K562 (cell line): Measurements from ENCODE around the gene STAT4. TPM values are rescaled to one million over a fixed set of nuclear protein-coding genes. Genes with fewer than 3 reads are reported as not detected.

Experiments used
- ATAC-seq: fragments of 200-7000 bp; cut with Tn5 transposase; 3 replicates; pipeline ENCODE4 v1.9.1; 2020; ENCODE audit warnings: moderate library complexity
- BruUV-seq: library from RNA; stranded (reverse); fragments of 400-500 nt; replicated peaks from 2 replicates; lab custom pipeline; 2021; lab: Mats Ljungman, UMichigan
- CTCF ChIA-PET: fragments of 300-600 bp; formaldehyde crosslinking; extraction: SDS; loops from one replicate; lab custom pipeline; 2021; ENCODE audit warnings: low intra/inter-chr PET ratio; lab: Yijun Ruan, JAX
- POLR2A ChIA-PET: fragments of 300-600, 350-650 bp; sonication (Branson Sonifier 250); formaldehyde crosslinking; extraction: SDS; loops from one replicate; lab custom pipeline; 2021; ENCODE audit warnings: antibody characterized with exemption, inconsistent platforms; lab: Yijun Ruan, JAX
- DNase-seq, 4 experiments: peaks; one replicate each; pipeline versions ENCODE4 v3.0.0 to v3.0.0-alpha.2; 2011 to 2018; ENCODE audit warnings: low spot score in 3 of 4, mixed read lengths in 3 of 4; ENCODE audit errors: extremely low read depth in 1 of 4
- FAIRE-seq: peaks from 2 replicates; lab custom pipeline; 2011; peaks lifted over from hg19 to GRCh38; lab: Jason Lieb, UNC
- H2AFZ ChIP-seq: 2 replicates; pipeline ENCODE4 v1.6.0; 2011; ENCODE audit warnings: low read depth, low read length, control low read depth, inconsistent platforms
- H3K27ac ChIP-seq: fragments of 200-600 bp; 3 replicates; pipeline ENCODE4 v1.8.0; 2011; ENCODE audit warnings: low read depth, mild to moderate bottlenecking, control low read depth, inconsistent platforms, low read length, moderate library complexity, mixed read lengths; ENCODE audit errors: extremely low read depth
- H3K27me3 ChIP-seq, 2 experiments: fragments of 300-600 bp in 1 of 2; 2 replicates in 1 of 2; 3 replicates in 1 of 2; pipeline versions ENCODE4 v1.6.0 to v1.8.0; 2011; ENCODE audit warnings: inconsistent platforms in 2 of 2, low read length in 2 of 2, mild to moderate bottlenecking in 1 of 2, mixed read lengths in 1 of 2, moderate library complexity in 1 of 2; ENCODE audit not compliant: control insufficient read depth in 2 of 2, insufficient read depth in 2 of 2
- H3K36me3 ChIP-seq: fragments of 300-600 bp; 3 replicates; pipeline ENCODE4 v1.8.0; 2011; ENCODE audit warnings: mild to moderate bottlenecking, low read length, inconsistent platforms; ENCODE audit not compliant: control insufficient read depth, insufficient read depth
- H3K4me1 ChIP-seq, 2 experiments: fragments of 200-600 bp in 1 of 2; replicated peaks in 1 of 2; 2 replicates in 1 of 2; 3 replicates in 1 of 2; pipeline versions ENCODE4 v1.5.1 to v1.8.0; 2011; ENCODE audit warnings: inconsistent platforms in 2 of 2, low read length in 2 of 2, mild to moderate bottlenecking in 1 of 2, mixed read lengths in 1 of 2, moderate library complexity in 1 of 2; ENCODE audit not compliant: control insufficient read depth in 2 of 2, insufficient read depth in 2 of 2
- H3K4me2 ChIP-seq: 2 replicates; pipeline ENCODE4 v1.6.1; 2011; ENCODE audit warnings: low read length, control low read depth, inconsistent platforms, mixed read lengths; ENCODE audit not compliant: insufficient read depth
- H3K4me3 ChIP-seq: fragments of 200-600 bp; sonication (generic), shearing (Covaris generic); 2 replicates; pipeline ENCODE4 v1.5.1; 2016; ENCODE audit warnings: control low read depth, inconsistent platforms
- H3K79me2 ChIP-seq: fragments of 200-600 bp; 3 replicates; pipeline ENCODE4 v1.8.0; 2011; ENCODE audit warnings: low read length, inconsistent platforms; ENCODE audit not compliant: control insufficient read depth, insufficient read depth
- H3K9ac ChIP-seq, 2 experiments: 2 replicates each; pipeline versions ENCODE4 v1.6.0 to v1.6.1; 2011; ENCODE audit warnings: low read depth in 2 of 2, low read length in 2 of 2, control low read depth in 1 of 2, inconsistent platforms in 1 of 2, mild to moderate bottlenecking in 1 of 2, mixed read lengths in 1 of 2; ENCODE audit not compliant: insufficient read depth in 1 of 2
- H3K9me1 ChIP-seq: one replicate; pipeline ENCODE4 v1.6.0; 2011; ENCODE audit warnings: inconsistent platforms, mild to moderate bottlenecking, low read length, moderate library complexity; ENCODE audit not compliant: control insufficient read depth, insufficient read depth
- H3K9me3 ChIP-seq: replicated peaks from 2 replicates; pipeline ENCODE4 v1.5.1; 2011; ENCODE audit warnings: low read depth, low read length, inconsistent platforms; ENCODE audit not compliant: control insufficient read depth, insufficient read depth
- H4K20me1 ChIP-seq: replicated peaks from 2 replicates; pipeline ENCODE4 v1.6.1; 2011; ENCODE audit warnings: low read length, inconsistent platforms, mixed read lengths; ENCODE audit not compliant: control insufficient read depth, insufficient read depth
- ATF7 ChIP-seq: fragments of 450-650 bp; IDR thresholded peaks from 2 replicates; pipeline ENCODE4 v1.7.1; 2014; ENCODE audit warnings: mild to moderate bottlenecking, moderate library complexity
- L3MBTL2 ChIP-seq: fragments of 450-650 bp; IDR thresholded peaks from 2 replicates; pipeline ENCODE4 v1.6.1; 2016; ENCODE audit warnings: mild to moderate bottlenecking, moderate library complexity
- MEF2D ChIP-seq: conservative IDR thresholded peaks from 2 replicates; pipeline ENCODE4 v1.6.1; 2016; ENCODE audit warnings: low read depth, missing genetic modification characterization, missing compliant biosample characterization
- MEIS2 ChIP-seq: fragments of 450-650 bp; IDR thresholded peaks from 2 replicates; pipeline ENCODE4 v1.6.1; 2014; ENCODE audit warnings: mild to moderate bottlenecking; ENCODE audit not compliant: partially characterized antibody
- RBM17 ChIP-seq: fragments of 200-400 bp; formaldehyde crosslinking; IDR thresholded peaks from 2 replicates; pipeline ENCODE4 v1.6.1; 2017; ENCODE audit warnings: low read depth, mild to moderate bottlenecking, low read length, borderline replicate concordance
- SMARCA4 ChIP-seq: fragments of 450-650 bp; IDR thresholded peaks from 2 replicates; pipeline ENCODE4 v1.6.1; 2016
- WGBS: fragments of 100-300 bp; shearing (Covaris generic); methylation state at CpG from one replicate; pipeline ENCODE4 v1.1.6; 2016; ENCODE audit warnings: low coverage, mixed read lengths; ENCODE audit not compliant: insufficient coverage; ENCODE audit errors: missing lambda C conversion rate; 5-methylcytosine and 5-hydroxymethylcytosine counted together
- in situ Hi-C: fragments of 300-500 bp; cut with MboI; formaldehyde crosslinking; loops from 4 replicates; pipeline ENCODE4 v1.15.0; 2018; ENCODE audit warnings: inconsistent platforms, mixed read lengths
- intact Hi-C: fragments of 100-400 bp; cut with micrococcal nuclease; formaldehyde crosslinking; loops from 2 replicates; pipeline ENCODE4 v1.14.2; 2022
- polyA plus RNA-seq, 8 experiments: library from polyadenylated mRNA; depleted of rRNA in 4 of 8; stranded (reverse) in 5 of 8; unstranded in 3 of 8; fragments of >200 nt; fragmentation: Nextera tagmentation in 2 of 8; fragmentation: Illumina TruSeq in 1 of 8; extraction: Ambion mirVana in 2 of 8; extraction: Trizol in 1 of 8; gene quantifications; 2 replicates each; pipeline versions ENCODE4 v1.2.1 to v1.2.3, GENCODE V29; 2011 to 2014; ENCODE audit warnings: inconsistent platforms in 1 of 8, missing spikeins in 1 of 8
- total RNA-seq, 7 experiments: library from RNA; depleted of rRNA in 6 of 7; stranded (reverse); fragments of >200 nt in 6 of 7; fragmentation: Illumina TruSeq in 2 of 7; extraction: Trizol in 2 of 7; gene quantifications; 2 replicates each; pipeline versions ENCODE4 v1.2.1 to v1.2.3, GENCODE V29; 2011 to 2021; ENCODE audit warnings: low replicate concordance in 1 of 7
- TF ChIP-seq, protein P1 (sequence below): fragments of 450-650 bp; IDR thresholded peaks from 2 replicates; pipeline ENCODE4 v1.6.1; 2016
- TF ChIP-seq, protein P2 (sequence below), 2 experiments: fragments of 450-650 bp; conservative IDR thresholded peaks; 2 replicates each; pipeline ENCODE4 v1.6.1; 2017; ENCODE audit warnings: mild to moderate bottlenecking in 2 of 2, moderate library complexity in 2 of 2
- TF ChIP-seq, protein P3 (sequence below), 2 experiments: fragments of 450-650 bp; IDR thresholded peaks; 2 replicates each; pipeline ENCODE4 v1.6.1; 2016; ENCODE audit warnings: mild to moderate bottlenecking in 2 of 2, borderline replicate concordance in 1 of 2, low read depth in 1 of 2, moderate library complexity in 1 of 2

STAT4 gene
- total and polyA plus RNA-seq, 9 of the 15 experiments (the other 6 are each of a cell fraction or from before 2014, with no cell fraction given) = 0.01 to 0.06 (median 0.03) TPM; not detected in 6

DNA sequence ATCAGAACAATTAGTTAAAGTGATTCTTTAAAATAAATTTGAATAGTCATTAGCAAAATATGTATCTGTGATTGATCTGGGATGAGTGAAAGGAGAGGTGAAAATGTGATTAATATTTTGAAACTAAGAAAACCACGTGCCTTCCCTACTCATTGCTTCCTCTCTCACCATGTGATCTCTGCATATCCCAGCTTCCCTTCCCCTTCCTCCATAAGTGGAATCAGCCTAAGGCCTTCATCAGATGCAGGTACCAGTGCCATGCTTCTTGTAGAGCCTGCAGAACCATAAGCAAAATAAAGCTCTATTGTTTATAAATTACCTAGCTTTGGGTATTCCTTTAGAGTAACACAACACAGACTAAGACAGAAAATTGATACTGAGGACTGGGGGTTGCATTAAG is 125.7 kb downstream of the STAT4 start (continued):
- TF ChIP-seq MEF2D = no peak

DNA sequence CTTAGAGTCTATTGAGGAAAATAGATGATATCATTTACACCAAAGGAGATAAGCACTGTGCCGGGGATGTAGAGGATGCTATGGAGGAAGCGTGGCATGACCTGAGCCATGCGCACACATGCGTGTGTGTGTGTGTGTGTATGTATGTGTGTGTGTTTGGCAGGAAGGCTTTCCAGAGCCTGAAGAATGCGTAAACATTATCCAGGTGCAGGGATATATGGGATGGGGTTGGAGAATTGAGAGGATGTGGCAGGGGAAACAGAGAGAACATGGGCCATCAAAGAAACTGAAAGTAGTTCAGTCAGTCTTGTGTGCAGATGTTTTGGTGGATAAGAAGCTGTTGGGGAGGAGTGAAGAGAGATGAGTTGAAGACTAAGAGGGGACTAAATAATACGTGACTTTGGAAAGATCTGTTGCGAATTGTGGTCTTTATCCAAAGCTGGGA is 127.5 kb downstream of the STAT4 start:
- no peak overlapping the region for H3K4me3 ChIP-seq
- in situ Hi-C loops = no loop called here
- H3K9ac ChIP-seq = peak overlapping the region in 1 of 2 experiments; percentile 87; a peak in 1 of 4 replicates
- no TSS peak for BruUV-seq
- peak overlapping the region; percentile 93 for H2AFZ ChIP-seq
- no peaks in the 10 kb centered on the region for H3K9me1 ChIP-seq
- 22% methylated on average over 7 of the region's 7 CpGs for WGBS
- POLR2A ChIA-PET = interaction anchor here (0.6 to 0.8 kb wide), 3 partner anchors 9 to 28 kb away, joined by 3 to 5 read pairs (median 4); no protein-coding TSS in a partner anchor
- no peaks in the 10 kb centered on the region for H3K36me3 ChIP-seq
- no peaks in the 10 kb centered on the region; the same call in 1 of the 2 replicates for H3K9me3 ChIP-seq
- peak; percentile 87 for FAIRE-seq
- peak overlapping the region; percentile 93 for H3K27ac ChIP-seq
- H3K4me2 ChIP-seq = peak overlapping the region; percentile 94
- CTCF ChIA-PET = no interaction called here
- peaks cover 17% of the 10 kb centered on the region for H3K79me2 ChIP-seq
- no peaks in the 10 kb centered on the region for H3K27me3 ChIP-seq
- DNase-seq = peak; percentile 25 to 60 (median 46)
- peak; percentile 24 for ATAC-seq
- intact Hi-C loops = loop anchor here (5.0 kb wide), 1 partner anchor 141 kb away; the partner anchor contains the start of gene GLS
- H4K20me1 ChIP-seq = no peaks in the 10 kb centered on the region
- peaks cover 0 to 22% of the 10 kb centered on the region in 2 experiments; a peak in 4 of 5 replicates for H3K4me1 ChIP-seq
- TF ChIP-seq RBM17 (no peak), SMARCA4 (peak; percentile 89), ATF7 (peak; percentile 43; the same call in 1 of the 2 replicates), MEIS2 (peak; percentile 84), L3MBTL2 (0 out of 2 replicates have a peak, but pooled peaks have one; percentile 19)
- TF ChIP-seq, protein P1, sequence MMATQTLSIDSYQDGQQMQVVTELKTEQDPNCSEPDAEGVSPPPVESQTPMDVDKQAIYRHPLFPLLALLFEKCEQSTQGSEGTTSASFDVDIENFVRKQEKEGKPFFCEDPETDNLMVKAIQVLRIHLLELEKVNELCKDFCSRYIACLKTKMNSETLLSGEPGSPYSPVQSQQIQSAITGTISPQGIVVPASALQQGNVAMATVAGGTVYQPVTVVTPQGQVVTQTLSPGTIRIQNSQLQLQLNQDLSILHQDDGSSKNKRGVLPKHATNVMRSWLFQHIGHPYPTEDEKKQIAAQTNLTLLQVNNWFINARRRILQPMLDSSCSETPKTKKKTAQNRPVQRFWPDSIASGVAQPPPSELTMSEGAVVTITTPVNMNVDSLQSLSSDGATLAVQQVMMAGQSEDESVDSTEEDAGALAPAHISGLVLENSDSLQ = peak; percentile 34; the same call in 1 of the 2 replicates
- TF ChIP-seq, protein P2, sequence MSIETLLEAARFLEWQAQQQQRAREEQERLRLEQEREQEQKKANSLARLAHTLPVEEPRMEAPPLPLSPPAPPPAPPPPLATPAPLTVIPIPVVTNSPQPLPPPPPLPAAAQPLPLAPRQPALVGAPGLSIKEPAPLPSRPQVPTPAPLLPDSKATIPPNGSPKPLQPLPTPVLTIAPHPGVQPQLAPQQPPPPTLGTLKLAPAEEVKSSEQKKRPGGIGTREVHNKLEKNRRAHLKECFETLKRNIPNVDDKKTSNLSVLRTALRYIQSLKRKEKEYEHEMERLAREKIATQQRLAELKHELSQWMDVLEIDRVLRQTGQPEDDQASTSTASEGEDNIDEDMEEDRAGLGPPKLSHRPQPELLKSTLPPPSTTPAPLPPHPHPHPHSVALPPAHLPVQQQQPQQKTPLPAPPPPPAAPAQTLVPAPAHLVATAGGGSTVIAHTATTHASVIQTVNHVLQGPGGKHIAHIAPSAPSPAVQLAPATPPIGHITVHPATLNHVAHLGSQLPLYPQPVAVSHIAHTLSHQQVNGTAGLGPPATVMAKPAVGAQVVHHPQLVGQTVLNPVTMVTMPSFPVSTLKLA (conservative IDR thresholded peaks at IDR 0.05) = peak; percentile 30 to 45; a peak in 1 of 4 replicates
- TF ChIP-seq, protein P3, sequence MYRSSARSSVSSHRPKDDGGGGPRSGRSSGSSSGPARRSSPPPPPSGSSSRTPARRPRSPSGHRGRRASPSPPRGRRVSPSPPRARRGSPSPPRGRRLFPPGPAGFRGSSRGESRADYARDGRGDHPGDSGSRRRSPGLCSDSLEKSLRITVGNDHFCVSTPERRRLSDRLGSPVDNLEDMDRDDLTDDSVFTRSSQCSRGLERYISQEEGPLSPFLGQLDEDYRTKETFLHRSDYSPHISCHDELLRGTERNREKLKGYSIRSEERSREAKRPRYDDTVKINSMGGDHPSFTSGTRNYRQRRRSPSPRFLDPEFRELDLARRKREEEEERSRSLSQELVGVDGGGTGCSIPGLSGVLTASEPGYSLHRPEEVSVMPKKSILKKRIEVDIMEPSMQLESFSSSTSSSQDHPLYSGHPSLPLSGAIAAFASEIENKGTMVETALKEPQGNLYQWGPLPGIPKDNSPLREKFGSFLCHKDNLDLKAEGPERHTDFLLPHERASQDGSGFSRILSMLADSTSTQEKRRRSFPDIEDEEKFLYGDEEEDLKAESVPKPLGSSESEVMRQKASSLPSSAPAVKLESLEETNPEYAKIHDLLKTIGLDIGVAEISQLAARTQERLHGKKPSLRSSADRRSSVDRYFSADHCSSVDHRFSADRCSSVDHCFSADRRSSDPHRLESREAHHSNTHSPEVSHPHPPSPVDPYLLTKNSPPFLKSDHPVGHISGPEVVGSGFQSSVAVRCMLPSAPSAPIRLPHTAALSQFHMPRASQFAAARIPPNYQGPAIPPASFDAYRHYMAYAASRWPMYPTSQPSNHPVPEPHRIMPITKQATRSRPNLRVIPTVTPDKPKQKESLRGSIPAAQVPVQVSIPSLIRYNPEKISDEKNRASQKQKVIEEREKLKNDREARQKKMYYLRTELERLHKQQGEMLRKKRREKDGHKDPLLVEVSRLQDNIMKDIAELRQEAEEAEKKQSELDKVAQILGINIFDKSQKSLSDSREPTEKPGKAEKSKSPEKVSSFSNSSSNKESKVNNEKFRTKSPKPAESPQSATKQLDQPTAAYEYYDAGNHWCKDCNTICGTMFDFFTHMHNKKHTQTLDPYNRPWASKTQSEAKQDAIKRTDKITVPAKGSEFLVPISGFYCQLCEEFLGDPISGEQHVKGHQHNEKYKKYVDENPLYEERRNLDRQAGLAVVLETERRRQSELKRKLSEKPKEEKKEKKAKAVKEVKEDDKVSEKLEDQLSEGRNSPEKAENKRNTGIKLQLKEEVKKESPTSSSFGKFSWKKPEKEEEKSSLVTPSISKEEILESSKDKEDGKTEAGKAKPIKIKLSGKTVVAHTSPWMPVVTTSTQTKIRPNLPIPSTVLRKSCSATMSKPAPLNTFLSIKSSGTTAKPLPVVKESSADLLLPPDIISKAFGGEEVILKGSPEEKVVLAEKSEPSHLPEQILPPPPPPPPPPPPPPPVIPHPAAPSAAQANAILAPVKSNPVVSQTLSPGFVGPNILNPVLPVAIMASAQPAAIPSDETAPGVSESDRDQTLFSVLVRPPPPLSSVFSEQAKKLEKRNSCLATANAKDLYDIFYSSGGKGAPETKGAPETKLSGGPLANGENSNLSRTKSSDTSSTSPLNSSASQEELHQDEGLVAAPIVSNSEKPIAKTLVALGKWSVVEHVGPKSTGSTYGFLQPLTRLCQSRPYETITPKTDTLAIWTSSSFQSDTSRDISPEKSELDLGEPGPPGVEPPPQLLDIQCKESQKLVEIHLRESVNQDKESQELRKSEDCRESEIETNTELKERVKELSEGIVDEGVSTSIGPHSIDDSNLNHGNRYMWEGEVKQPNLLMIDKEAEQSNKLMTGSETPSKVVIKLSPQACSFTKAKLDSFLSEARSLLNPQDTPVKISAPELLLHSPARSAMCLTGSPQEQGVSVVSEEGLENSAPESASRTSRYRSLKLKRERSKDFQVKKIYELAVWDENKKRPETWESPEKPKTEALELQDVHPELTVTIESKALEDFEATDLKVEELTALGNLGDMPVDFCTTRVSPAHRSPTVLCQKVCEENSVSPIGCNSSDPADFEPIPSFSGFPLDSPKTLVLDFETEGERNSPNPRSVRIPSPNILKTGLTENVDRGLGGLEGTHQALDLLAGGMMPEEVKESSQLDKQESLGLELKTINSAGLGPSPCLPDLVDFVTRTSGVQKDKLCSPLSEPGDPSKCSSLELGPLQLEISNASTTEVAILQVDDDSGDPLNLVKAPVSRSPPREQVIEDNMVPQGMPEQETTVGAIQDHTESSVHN (IDR thresholded peaks at IDR 0.05; ENCODE audit: borderline replicate concordance in 1 of 2, low read depth in 1 of 2) = 0 out of 4 replicates have a peak, but pooled peaks of 1 of the 2 experiments have one; percentile 19
